ENCODE data around the gene RNF40. TPM values are rescaled to one million over a fixed set of nuclear protein-coding genes. Genes with fewer than 3 reads are reported as not detected.

The RNF40 gene
- total and polyA plus RNA-seq, 7 donors = 26.8 to 49.1 (median 33.2) TPM

DNA sequence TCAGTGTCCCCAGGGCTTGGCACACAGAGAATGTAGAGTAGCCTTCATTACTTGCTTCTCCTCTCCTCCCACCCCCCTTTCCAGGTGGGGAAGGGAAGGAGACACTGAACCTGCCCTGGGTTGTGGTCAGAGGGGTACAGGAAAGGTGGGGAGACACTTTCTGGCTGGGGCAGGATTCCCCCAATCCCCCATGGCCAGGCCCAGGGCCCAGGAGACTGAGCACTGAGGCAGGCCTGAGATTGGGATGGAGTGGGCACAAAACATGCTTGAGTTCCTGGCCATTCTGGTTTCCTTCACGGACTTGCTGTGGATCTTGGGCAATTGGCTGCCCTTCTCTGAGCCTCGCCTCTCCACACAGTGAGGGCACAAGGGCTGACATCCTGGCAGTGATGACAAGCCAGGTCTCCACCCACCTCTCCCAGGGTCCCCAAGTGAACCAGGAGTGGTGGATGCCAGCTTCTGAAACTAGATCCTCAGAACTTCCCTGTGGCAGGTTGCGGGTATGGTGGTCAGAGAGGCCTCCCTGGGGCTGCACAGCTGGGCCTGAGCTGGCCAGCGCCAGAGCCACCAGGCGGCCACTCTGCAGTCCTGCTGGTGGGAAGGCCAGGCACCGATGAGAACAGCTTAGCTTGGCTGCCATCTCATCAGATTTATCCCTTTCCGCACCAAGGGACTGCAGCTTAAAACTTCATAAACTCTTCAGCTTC, 15.6 kb downstream of the RNF40 start:
- TF ChIP-seq, protein P1, sequence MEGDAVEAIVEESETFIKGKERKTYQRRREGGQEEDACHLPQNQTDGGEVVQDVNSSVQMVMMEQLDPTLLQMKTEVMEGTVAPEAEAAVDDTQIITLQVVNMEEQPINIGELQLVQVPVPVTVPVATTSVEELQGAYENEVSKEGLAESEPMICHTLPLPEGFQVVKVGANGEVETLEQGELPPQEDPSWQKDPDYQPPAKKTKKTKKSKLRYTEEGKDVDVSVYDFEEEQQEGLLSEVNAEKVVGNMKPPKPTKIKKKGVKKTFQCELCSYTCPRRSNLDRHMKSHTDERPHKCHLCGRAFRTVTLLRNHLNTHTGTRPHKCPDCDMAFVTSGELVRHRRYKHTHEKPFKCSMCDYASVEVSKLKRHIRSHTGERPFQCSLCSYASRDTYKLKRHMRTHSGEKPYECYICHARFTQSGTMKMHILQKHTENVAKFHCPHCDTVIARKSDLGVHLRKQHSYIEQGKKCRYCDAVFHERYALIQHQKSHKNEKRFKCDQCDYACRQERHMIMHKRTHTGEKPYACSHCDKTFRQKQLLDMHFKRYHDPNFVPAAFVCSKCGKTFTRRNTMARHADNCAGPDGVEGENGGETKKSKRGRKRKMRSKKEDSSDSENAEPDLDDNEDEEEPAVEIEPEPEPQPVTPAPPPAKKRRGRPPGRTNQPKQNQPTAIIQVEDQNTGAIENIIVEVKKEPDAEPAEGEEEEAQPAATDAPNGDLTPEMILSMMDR (IDR thresholded peaks at IDR 0.05) = peak; percentile 34
- intact Hi-C loops (cut with DNase I) = no loop called here
- Histone ChIP-seq H3K27ac (peak overlapping the region; percentile 58), H3K36me3 (ENCODE audit: insufficient read depth in 1 of 2, low read depth in 1 of 2) (peaks cover 2 to 36% of the 10 kb centered on the region in 2 donors), H3K9me3 (no peaks in the 10 kb centered on the region), H3K27me3 (ENCODE audit: insufficient read depth in 3 of 3, low read length in 2 of 3) (no peaks in the 10 kb centered on the region), H3K4me1 (peaks cover 38% of the 10 kb centered on the region), H3K4me3 (no peak overlapping the region)
- peak; percentile 40 to 48 (median 44) for ATAC-seq
- WGBS, 3 donors = 32 to 40% (median 39%) methylated on average over 5 to 7 of the region's 7 CpGs
- DNase-seq = no peak

DNA sequence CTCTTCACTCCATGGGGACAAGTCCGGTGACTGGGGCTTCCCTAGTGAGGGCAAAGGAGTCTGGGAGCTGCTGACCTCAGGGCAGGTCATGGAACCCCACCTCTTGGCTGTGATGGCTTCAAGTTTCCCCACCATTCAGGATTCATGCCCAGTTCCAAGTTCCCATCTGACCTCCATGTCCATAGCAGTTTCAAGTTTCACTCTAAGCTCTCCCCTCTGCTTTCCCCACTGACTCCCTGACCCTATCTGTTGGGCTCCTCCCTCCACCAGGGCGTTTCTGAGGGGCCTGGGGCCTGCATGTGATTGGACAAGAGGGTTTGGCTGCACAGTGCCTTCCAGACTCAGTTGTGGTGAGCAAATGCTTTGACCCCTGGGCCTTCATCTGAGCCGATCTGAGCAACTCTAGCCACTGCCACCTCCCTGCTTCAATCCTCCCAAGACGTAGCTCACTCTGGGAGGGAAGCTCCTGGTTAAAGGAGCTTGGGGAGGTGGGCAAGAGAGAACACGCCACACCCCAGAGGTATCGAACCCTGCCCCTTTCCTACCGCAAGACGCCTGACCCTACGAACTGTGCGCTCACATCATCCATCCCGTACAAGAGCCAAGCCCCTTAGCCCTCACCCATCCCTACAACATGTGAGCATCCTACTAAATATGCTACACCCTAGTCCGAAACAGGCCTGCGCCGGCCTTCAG, 16.6 kb downstream of the RNF40 start:
- DNase-seq (peak; percentile 42 to 82), ATAC-seq (peak; percentile 9 to 46 (median 40))
- peak overlapping the region; percentile 58 for H3K27ac ChIP-seq
- peaks cover 38% of the 10 kb centered on the region for H3K4me1 ChIP-seq
- intact Hi-C loops (cut with DNase I) = no loop called here
- H3K4me3 ChIP-seq = no peak overlapping the region
- no peaks in the 10 kb centered on the region for H3K27me3 ChIP-seq (ENCODE audit: insufficient read depth in 3 of 3, low read length in 2 of 3)
- H3K36me3 ChIP-seq (ENCODE audit: insufficient read depth in 1 of 2, low read depth in 1 of 2) = peaks cover 2 to 36% of the 10 kb centered on the region in 2 donors
- 65 to 73% (median 66%) methylated on average over 14 of the region's 14 CpGs for whole genome bisulfite sequencing, 3 donors
- H3K9me3 ChIP-seq = no peaks in the 10 kb centered on the region
- TF ChIP-seq, protein P1 (IDR thresholded peaks at IDR 0.05) = no peak

DNA sequence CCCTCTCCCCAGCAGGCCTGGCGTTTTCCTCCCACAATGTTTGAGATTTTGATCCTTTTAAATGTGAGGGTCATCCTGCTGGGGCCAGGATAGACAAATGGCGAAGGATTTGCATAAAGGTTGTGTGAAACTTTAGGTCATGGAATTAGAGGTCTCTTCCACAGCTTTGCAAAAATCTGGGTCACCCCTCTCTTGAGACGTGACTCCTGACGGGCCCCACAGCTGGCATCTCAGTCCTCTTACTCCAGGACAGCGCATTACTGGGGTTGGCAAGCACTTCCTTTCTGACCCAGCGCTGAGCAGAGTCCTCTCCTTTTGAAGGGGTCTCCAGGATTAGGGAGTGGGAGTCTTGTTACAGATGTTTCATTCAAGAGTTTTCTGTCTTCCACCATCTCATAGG, 17.5 kb downstream of the RNF40 start:
- DNase-seq (no peak), ATAC-seq (no peak)
- intact Hi-C loops (cut with DNase I) = no loop called here
- no peak overlapping the region for H3K4me3 ChIP-seq
- peaks cover 32% of the 10 kb centered on the region for H3K4me1 ChIP-seq
- WGBS, 3 donors = 64 to 80% (median 67%) methylated on average over 6 of the region's 6 CpGs
- H3K36me3 ChIP-seq (ENCODE audit: insufficient read depth in 1 of 2, low read depth in 1 of 2) = peaks cover 2 to 33% of the 10 kb centered on the region in 2 donors
- no peaks in the 10 kb centered on the region for H3K27me3 ChIP-seq (ENCODE audit: insufficient read depth in 3 of 3, low read length in 2 of 3)
- no peak overlapping the region for H3K27ac ChIP-seq
- no peaks in the 10 kb centered on the region for H3K9me3 ChIP-seq
- TF ChIP-seq, protein P1 (IDR thresholded peaks at IDR 0.05) = no peak

DNA sequence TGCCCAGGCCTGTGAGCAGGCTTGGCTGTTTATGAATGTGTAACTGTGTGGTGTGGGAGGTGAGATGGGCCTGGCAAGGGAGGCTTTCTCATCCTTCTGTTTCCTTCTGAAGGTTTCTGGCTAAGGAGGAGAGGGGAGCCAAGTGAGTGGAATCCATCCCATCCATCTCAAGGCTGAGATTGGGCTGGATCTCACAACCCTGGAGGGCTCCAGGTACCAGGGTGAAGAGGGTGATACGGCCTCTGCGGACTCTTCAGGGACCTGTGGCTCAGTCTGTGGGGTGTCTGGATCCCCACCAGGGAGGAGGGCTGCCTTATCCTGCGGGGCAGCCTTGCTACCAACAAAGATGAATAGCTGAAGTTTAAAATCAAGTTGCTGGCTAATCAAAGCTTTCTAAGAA, 17.9 kb downstream of the RNF40 start:
- DNase-seq = no peak
- Histone ChIP-seq H3K4me1 (peaks cover 28% of the 10 kb centered on the region), H3K27me3 (ENCODE audit: insufficient read depth in 3 of 3, low read length in 2 of 3) (no peaks in the 10 kb centered on the region), H3K4me3 (no peak overlapping the region), H3K27ac (no peak overlapping the region), H3K36me3 (ENCODE audit: insufficient read depth in 1 of 2, low read depth in 1 of 2) (peaks cover 2 to 33% of the 10 kb centered on the region in 2 donors), H3K9me3 (no peaks in the 10 kb centered on the region)
- TF ChIP-seq, protein P1 (IDR thresholded peaks at IDR 0.05) = no peak
- intact Hi-C loops (cut with DNase I) = no loop called here
- 59 to 97% (median 80%) methylated on average over 3 of the region's 3 CpGs for WGBS, 3 donors
- no peak for ATAC-seq
